ENCODE results near the gene VAPB. TPM values are rescaled to one million over a fixed set of nuclear protein-coding genes. Genes with fewer than 3 reads are reported as not detected.

Gene VAPB
- total and polyA plus RNA-seq, 10 donors: 11.2 to 32.5 (median 23.3) TPM

DNA sequence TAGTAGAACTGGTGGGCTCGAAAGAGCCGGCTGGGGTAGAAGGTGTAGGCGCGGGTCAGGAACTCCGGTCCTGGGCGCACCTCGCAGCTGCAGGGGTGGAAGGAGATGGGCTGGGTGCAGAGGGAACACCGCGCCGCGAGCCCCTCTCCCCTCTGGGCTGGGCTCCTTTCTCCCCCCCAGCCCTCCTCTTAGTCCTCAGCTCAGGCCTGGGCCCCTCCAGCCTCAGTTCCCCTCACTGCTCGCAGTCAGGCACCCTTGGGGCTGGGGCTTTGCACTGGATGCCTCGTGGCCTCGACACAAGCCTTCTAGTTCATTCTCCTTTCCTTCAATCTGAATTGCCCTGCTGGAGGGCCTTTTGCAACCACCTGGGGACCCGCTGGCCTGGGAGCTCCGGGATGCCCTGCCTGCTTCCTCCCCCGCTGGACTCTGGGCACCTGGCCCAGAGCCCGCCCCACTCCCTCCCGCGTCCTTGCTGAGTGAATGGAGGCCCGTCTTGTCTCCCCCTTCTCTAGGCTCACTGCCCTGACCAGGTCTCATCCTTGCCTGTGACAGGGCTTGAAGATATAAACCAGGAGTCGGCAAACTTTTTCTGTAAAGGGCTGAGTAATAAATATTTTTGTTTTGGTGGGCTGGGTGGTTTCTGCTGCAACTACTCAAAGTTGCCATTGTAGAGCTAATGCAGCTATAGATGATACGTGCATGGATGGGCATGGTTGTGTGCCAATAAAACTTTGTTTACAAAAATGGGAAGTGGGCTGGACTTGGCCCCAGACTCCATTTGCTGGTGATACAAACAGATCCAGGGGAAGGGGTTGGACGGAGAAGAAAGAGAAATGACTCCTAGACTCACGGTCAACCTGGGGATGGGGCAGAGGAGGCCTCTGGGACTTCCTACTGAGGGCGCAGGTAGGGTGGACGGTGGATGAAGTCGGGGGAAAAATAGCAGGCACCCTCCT, 78.8 kb downstream of the VAPB start:
- Histone ChIP-seq H3K4me1 (no peaks in the 10 kb centered on the region), H3K36me3 (no peaks in the 10 kb centered on the region), H3K4me3 (no peak overlapping the region), H3K27ac (no peak overlapping the region), H3K27me3 (replicated peaks in 1 of 7) (peaks cover 0 to 16% (median 0%) of the 10 kb centered on the region in 7 donors), H3K9me3 (no peaks in the 10 kb centered on the region)
- intact Hi-C loops (cut with DNase I; ENCODE audit: low total_unique reads): no loop called here
- DNase-seq: no peak
- no peak for TF ChIP-seq POLR2AphosphoS5 (IDR thresholded peaks at IDR 0.05)
- no peak for TF ChIP-seq POLR2A (IDR thresholded peaks at IDR 0.05)
- TF ChIP-seq, protein P1, sequence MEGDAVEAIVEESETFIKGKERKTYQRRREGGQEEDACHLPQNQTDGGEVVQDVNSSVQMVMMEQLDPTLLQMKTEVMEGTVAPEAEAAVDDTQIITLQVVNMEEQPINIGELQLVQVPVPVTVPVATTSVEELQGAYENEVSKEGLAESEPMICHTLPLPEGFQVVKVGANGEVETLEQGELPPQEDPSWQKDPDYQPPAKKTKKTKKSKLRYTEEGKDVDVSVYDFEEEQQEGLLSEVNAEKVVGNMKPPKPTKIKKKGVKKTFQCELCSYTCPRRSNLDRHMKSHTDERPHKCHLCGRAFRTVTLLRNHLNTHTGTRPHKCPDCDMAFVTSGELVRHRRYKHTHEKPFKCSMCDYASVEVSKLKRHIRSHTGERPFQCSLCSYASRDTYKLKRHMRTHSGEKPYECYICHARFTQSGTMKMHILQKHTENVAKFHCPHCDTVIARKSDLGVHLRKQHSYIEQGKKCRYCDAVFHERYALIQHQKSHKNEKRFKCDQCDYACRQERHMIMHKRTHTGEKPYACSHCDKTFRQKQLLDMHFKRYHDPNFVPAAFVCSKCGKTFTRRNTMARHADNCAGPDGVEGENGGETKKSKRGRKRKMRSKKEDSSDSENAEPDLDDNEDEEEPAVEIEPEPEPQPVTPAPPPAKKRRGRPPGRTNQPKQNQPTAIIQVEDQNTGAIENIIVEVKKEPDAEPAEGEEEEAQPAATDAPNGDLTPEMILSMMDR (IDR thresholded peaks at IDR 0.05 in 8 of 11, conservative IDR thresholded peaks at IDR 0.05 in 3 of 11): no peak
- WGBS, 5 donors: 78 to 83% (median 81%) methylated on average over 19 to 28 of the region's 28 CpGs

DNA sequence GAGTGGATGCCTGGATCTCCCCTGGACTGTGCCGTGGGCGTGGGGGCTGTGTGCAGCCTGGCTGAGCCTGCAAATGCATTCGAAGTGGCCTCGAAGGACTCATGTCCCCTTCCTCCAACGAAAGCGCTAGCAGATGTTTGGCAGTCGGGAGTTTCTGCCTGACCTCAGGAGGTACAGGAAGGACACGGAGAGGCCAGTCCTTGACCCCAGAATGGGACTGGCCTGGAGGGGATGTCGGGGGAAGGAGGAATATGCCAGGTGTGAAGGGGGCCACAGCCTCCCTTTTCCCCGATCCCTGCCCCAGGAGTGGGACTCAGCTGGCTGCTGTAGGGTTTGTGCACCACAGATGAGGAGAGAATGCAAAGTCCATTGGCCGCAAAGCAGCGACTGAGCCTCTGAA, 80.6 kb downstream of the VAPB start:
- H3K36me3 ChIP-seq: no peaks in the 10 kb centered on the region
- H3K4me3 ChIP-seq: no peak overlapping the region
- DNase-seq: no peak
- no peaks in the 10 kb centered on the region for H3K4me1 ChIP-seq
- H3K9me3 ChIP-seq: no peaks in the 10 kb centered on the region
- H3K27ac ChIP-seq: no peak overlapping the region
- H3K27me3 ChIP-seq (replicated peaks in 1 of 7): peaks cover 0 to 16% (median 0%) of the 10 kb centered on the region in 7 donors
- intact Hi-C loops (cut with DNase I; ENCODE audit: low total_unique reads): no loop called here
- TF ChIP-seq POLR2AphosphoS5 (IDR thresholded peaks at IDR 0.05) (no peak), POLR2A (IDR thresholded peaks at IDR 0.05) (no peak)
- TF ChIP-seq, protein P1 (IDR thresholded peaks at IDR 0.05 in 8 of 11, conservative IDR thresholded peaks at IDR 0.05 in 3 of 11): no peak
- WGBS, 5 donors: 65 to 83% (median 79%) methylated on average over 8 to 12 of the region's 12 CpGs

DNA sequence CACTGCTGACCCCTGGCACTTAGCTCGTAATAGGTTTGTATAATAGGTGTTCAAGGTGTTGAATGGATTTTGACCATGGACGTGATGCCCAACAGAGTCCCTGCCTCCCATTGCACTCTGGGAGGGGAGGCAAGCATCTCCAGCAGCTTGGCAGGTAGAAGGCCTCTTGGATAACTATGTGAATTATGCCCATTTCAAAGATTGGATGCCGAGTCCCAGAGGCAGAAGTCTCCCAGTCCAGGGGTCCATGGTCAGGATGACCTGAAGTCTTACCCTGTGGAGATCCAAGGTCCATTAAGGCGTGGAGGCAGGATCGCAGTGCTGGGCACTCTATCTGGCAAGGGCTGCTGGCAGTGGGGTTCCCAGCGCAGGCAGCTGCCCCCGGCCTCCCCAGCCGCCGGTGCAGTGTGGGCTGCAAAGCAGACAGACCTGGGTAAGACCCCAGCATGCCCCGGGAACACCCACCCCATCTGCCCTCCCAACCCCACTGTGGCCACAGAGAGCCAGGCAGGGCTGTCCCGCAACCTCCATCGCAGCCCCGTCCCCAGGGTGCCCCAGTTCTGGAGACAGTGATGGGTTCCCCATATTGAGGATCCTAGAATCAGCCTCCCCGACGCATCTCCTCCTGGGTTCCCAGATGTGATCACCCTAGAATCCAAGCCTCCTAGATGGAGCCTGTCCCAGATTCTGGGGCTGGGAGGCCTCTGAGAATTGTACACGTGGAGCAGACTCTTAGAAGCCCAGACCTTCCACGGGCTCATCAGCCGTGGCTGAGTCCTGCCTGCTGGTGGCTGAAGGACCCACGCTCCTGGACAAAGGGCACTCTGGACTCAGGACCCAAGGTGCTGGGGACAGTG, 81.5 kb downstream of the VAPB start:
- WGBS, 5 donors: 89 to 95% (median 93%) methylated on average over 14 to 19 of the region's 19 CpGs
- no peak for DNase-seq
- TF ChIP-seq, protein P1 (IDR thresholded peaks at IDR 0.05 in 8 of 11, conservative IDR thresholded peaks at IDR 0.05 in 3 of 11): no peak
- Histone ChIP-seq H3K36me3 (no peaks in the 10 kb centered on the region), H3K27me3 (replicated peaks in 1 of 7) (peaks cover 0 to 16% (median 0%) of the 10 kb centered on the region in 7 donors), H3K4me3 (no peak overlapping the region), H3K27ac (no peak overlapping the region), H3K4me1 (no peaks in the 10 kb centered on the region), H3K9me3 (no peaks in the 10 kb centered on the region)
- intact Hi-C loops (cut with DNase I; ENCODE audit: low total_unique reads): no loop called here
